Ovary (tissue), 3 donors: Measurements from ENCODE around the gene DNAH3.

Source experiments
- CTCF ChIP-seq, 3 donors: fragments of 450-650 bp in 2 of 3; fragments of 200-600 bp in 1 of 3; IDR thresholded peaks; one replicate each; pipeline versions ENCODE4 v1.5.1 to v1.8.0; 2016 to 2022; ENCODE audit warnings: antibody characterized with exemption in 3 of 3, mild to moderate bottlenecking in 1 of 3
- POLR2A ChIP-seq: fragments of 450-650 bp; IDR thresholded peaks from one replicate; pipeline ENCODE4 v1.6.1; 2017; ENCODE audit warnings: antibody characterized with exemption, mild to moderate bottlenecking, moderate library complexity
- donor health status: DM: no; HTN: no; CAD: no.

- no peak for TF ChIP-seq CTCF (IDR thresholded peaks at IDR 0.05)
- no peak for TF ChIP-seq POLR2A
Observed at GRCh38 chr16:21072976-21073375, 77.7 kb downstream of the DNAH3 start.
